Neuronal stem cell (in vitro differentiated cells): Measurements from ENCODE around the gene C3orf52.

Experiments
- DNase-seq: peaks from one replicate; pipeline ENCODE4 v3.0.0-alpha.2; 2013; ENCODE audit warnings: low spot score
- H2AFZ ChIP-seq: one replicate; pipeline ENCODE4 v1.6.1; 2013; ENCODE audit warnings: mild to moderate bottlenecking, low read length, inconsistent platforms
- H2AK5ac ChIP-seq: 2 replicates; pipeline ENCODE4 v1.6.1; 2013; ENCODE audit warnings: low read depth, mild to moderate bottlenecking, inconsistent platforms, low read length, moderate library complexity, mixed read lengths
- H2BK120ac ChIP-seq: 2 replicates; pipeline ENCODE4 v1.6.1; 2013; ENCODE audit warnings: low read depth, mild to moderate bottlenecking, inconsistent platforms, low read length, moderate library complexity, mixed read lengths
- H2BK12ac ChIP-seq: one replicate; pipeline ENCODE4 v1.6.1; 2013; ENCODE audit warnings: low read length, inconsistent platforms
- H2BK15ac ChIP-seq: 2 replicates; pipeline ENCODE4 v1.6.1; 2013; ENCODE audit warnings: mild to moderate bottlenecking, low read length, inconsistent platforms, mixed read lengths
- H2BK5ac ChIP-seq: one replicate; pipeline ENCODE4 v1.6.1; 2013; ENCODE audit warnings: inconsistent platforms, mild to moderate bottlenecking, low read length, moderate library complexity
- H3K14ac ChIP-seq: one replicate; pipeline ENCODE4 v1.6.1; 2013; ENCODE audit warnings: low read length, inconsistent platforms
- H3K18ac ChIP-seq: 2 replicates; pipeline ENCODE4 v1.6.1; 2013; ENCODE audit warnings: low read length, inconsistent platforms
- H3K23ac ChIP-seq: 2 replicates; pipeline ENCODE4 v1.6.1; 2013; ENCODE audit warnings: low read depth, mild to moderate bottlenecking, mixed read lengths, low read length, inconsistent platforms; ENCODE audit not compliant: poor library complexity
- H3K27ac ChIP-seq: replicated peaks from 3 replicates; pipeline ENCODE4 v1.5.1; 2013; ENCODE audit warnings: low read length, inconsistent platforms
- H3K27me3 ChIP-seq, 3 experiments: 2 replicates each; pipeline ENCODE4 v1.6.1; 2013; ENCODE audit warnings: low read length in 3 of 3, mild to moderate bottlenecking in 2 of 3, inconsistent platforms in 1 of 3, low read depth in 1 of 3, mixed read lengths in 1 of 3, moderate library complexity in 1 of 3; ENCODE audit not compliant: control insufficient read depth in 3 of 3, insufficient read depth in 3 of 3
- H3K36me3 ChIP-seq, 2 donors: replicated peaks in 1 of 2; 2 replicates each; pipeline ENCODE4 v1.6.1; 2013; ENCODE audit warnings: low read length in 2 of 2; ENCODE audit not compliant: control insufficient read depth in 2 of 2, insufficient read depth in 2 of 2
- H3K4ac ChIP-seq: 2 replicates; pipeline ENCODE4 v1.6.1; 2013; ENCODE audit warnings: inconsistent platforms, mild to moderate bottlenecking, low read length, moderate library complexity
- H3K4me1 ChIP-seq, 2 donors: 1 replicate in 1 of 2; 2 replicates in 1 of 2; pipeline ENCODE4 v1.6.1; 2013; ENCODE audit warnings: low read length in 2 of 2, low read depth in 1 of 2; ENCODE audit not compliant: control insufficient read depth in 2 of 2, insufficient read depth in 1 of 2
- H3K4me2 ChIP-seq: one replicate; pipeline ENCODE4 v1.6.1; 2013; ENCODE audit warnings: mild to moderate bottlenecking, low read length, inconsistent platforms; ENCODE audit not compliant: insufficient read depth, poor library complexity, severe bottlenecking
- H3K4me3 ChIP-seq, 2 donors: 2 replicates each; pipeline ENCODE4 v1.5.1; 2013; ENCODE audit warnings: low read length in 2 of 2, mild to moderate bottlenecking in 2 of 2, inconsistent platforms in 1 of 2, moderate library complexity in 1 of 2
- H3K79me1 ChIP-seq: one replicate; pipeline ENCODE4 v1.6.1; 2013; ENCODE audit warnings: low read depth, mild to moderate bottlenecking, inconsistent platforms, low read length, moderate library complexity
- H3K9ac ChIP-seq: one replicate; pipeline ENCODE4 v1.6.1; 2013; ENCODE audit warnings: mild to moderate bottlenecking, low read depth, low read length, inconsistent platforms; ENCODE audit not compliant: poor library complexity
- H3K9me3 ChIP-seq, 2 donors: replicated peaks in 1 of 2; 2 replicates each; pipeline versions ENCODE3 to v1.6.1; 2013; ENCODE audit warnings: low read length in 2 of 2, mild to moderate bottlenecking in 2 of 2, inconsistent platforms in 1 of 2, low read depth in 1 of 2, mixed read lengths in 1 of 2, moderate library complexity in 1 of 2; ENCODE audit not compliant: control insufficient read depth in 2 of 2, insufficient read depth in 1 of 2
- H4K8ac ChIP-seq: one replicate; pipeline ENCODE4 v1.6.1; 2013; ENCODE audit warnings: low read depth, mild to moderate bottlenecking, inconsistent platforms, low read length, moderate library complexity
- H4K91ac ChIP-seq: one replicate; pipeline ENCODE4 v1.6.1; 2013; ENCODE audit warnings: low read length, low read depth, mild to moderate bottlenecking, inconsistent platforms; ENCODE audit not compliant: poor library complexity
- WGBS, 2 donors: extraction: QIAGEN DNeasy Blood & Tissue Kit; methylation state at CpG; one replicate each; pipeline ENCODE4 v1.1.7; 2013; ENCODE audit warnings: missing lambda C conversion rate in 2 of 2, mixed read lengths in 1 of 2; ENCODE audit not compliant: insufficient read length in 2 of 2, insufficient replicate concordance in 1 of 2; ENCODE audit errors: extremely low coverage in 2 of 2; 5-methylcytosine and 5-hydroxymethylcytosine counted together

Gene C3orf52

DNA sequence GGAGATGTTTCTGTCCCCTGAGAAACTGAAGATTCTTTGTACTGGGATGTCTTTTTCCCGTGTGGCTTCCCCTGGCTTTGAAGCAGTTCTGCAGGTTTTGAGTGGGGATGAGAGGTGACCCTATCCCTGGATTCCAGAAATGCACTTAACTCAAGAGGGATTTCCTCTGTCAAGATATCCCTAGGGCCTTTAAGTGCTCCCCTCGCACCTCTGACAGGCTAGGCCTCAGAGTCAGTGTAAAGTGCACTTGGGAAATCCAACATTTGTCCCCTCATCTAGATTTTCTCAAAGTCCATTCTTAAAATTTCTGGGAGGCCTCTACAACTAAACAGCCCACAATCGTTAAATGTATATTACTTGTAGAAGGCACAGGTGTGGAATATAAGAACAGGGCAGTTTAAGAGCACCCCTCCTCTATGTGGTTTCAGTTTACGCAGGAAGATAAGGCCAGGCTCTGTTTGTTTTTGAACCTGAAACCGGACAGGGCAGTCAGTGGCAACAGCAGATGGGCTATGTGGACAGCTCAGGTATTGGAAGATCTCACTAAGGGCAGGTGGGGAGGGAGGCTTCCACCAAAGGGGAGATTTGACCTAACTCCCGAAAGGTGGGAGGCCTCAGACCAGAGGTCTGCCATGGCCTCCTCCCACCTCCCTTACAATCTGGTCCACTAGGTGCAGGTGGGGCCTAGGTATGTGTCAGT lies 4.8 kb downstream of the C3orf52 start:
- H2BK5ac ChIP-seq, result no peak overlapping the region
- no peak overlapping the region for H2BK12ac ChIP-seq
- H4K91ac ChIP-seq, result no peak overlapping the region
- no peak overlapping the region for H2AK5ac ChIP-seq
- no peak overlapping the region for H4K8ac ChIP-seq
- no peak overlapping the region for H3K4me3 ChIP-seq
- no peak overlapping the region for H3K14ac ChIP-seq
- no peak overlapping the region for H2BK15ac ChIP-seq
- H3K4me1 ChIP-seq, result peaks cover 16 to 19% of the 10 kb centered on the region in 2 donors
- H2BK120ac ChIP-seq, result no peak overlapping the region
- H3K79me1 ChIP-seq, result no peaks in the 10 kb centered on the region
- H3K9me3 ChIP-seq, result no peaks in the 10 kb centered on the region
- H3K9ac ChIP-seq, result no peak overlapping the region
- no peak for DNase-seq
- H3K18ac ChIP-seq, result peak overlapping the region; percentile 27
- peaks cover 0 to 19% (median 8%) of the 10 kb centered on the region in 3 experiments for H3K27me3 ChIP-seq
- no peak overlapping the region for H3K4ac ChIP-seq
- H3K4me2 ChIP-seq, result no peak overlapping the region
- no peaks in the 10 kb centered on the region for H3K36me3 ChIP-seq
- H3K23ac ChIP-seq, result no peak overlapping the region
- H2AFZ ChIP-seq, result peak overlapping the region; percentile 21
- WGBS, 2 donors, result no CpG with 5 or more reads among the region's 6 CpGs
- H3K27ac ChIP-seq, result no peak overlapping the region

GRCh38 chr3:112092496-112093179 lies 6.4 kb downstream of the C3orf52 start:
- no peak for DNase-seq
- no CpG with 5 or more reads among the region's 6 CpGs for whole genome bisulfite sequencing, 2 donors
- no peak overlapping the region for H4K91ac ChIP-seq
- peaks cover 0 to 5% (median 1%) of the 10 kb centered on the region in 3 experiments for H3K27me3 ChIP-seq
- H3K4me3 ChIP-seq, result no peak overlapping the region
- H3K4ac ChIP-seq, result no peak overlapping the region
- H2BK5ac ChIP-seq, result no peak overlapping the region
- no peaks in the 10 kb centered on the region for H3K9me3 ChIP-seq
- H3K18ac ChIP-seq, result no peak overlapping the region
- H3K14ac ChIP-seq, result no peak overlapping the region
- peaks cover 14 to 19% of the 10 kb centered on the region in 2 donors for H3K4me1 ChIP-seq
- H2AK5ac ChIP-seq, result no peak overlapping the region
- no peak overlapping the region for H3K9ac ChIP-seq
- no peak overlapping the region for H2BK120ac ChIP-seq
- no peaks in the 10 kb centered on the region for H3K36me3 ChIP-seq
- H3K27ac ChIP-seq, result no peak overlapping the region
- H2BK15ac ChIP-seq, result no peak overlapping the region
- no peak overlapping the region for H3K23ac ChIP-seq
- no peak overlapping the region for H3K4me2 ChIP-seq
- peak overlapping the region; percentile 78 for H2AFZ ChIP-seq
- no peak overlapping the region for H4K8ac ChIP-seq
- H2BK12ac ChIP-seq, result no peak overlapping the region
- H3K79me1 ChIP-seq, result no peaks in the 10 kb centered on the region

DNA sequence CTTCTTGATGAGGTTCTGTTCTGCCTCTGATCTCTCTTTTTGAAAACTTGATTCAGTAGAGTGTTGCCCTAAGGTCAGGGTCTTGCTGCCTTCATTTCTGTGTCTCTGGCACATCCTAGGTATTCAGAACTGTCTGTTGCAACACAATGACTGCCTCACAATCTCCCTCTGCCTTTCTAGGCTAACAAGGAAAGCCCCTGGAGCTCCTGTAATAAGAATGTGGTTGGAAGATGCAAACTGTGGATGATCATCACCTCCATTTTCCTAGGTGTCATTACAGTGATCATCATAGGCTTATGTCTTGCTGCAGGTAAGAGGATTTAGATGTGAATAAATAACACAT lies 7.0 kb downstream of the C3orf52 start:
- Histone ChIP-seq H3K27me3 (no peaks in the 10 kb centered on the region), H2BK120ac (no peak overlapping the region), H4K91ac (no peak overlapping the region), H3K9ac (no peak overlapping the region), H2BK15ac (no peak overlapping the region), H3K23ac (no peak overlapping the region), H3K4me1 (peaks cover 14 to 19% of the 10 kb centered on the region in 2 donors), H3K4me3 (no peak overlapping the region), H3K14ac (no peak overlapping the region), H2AFZ (peak overlapping the region; percentile 78), H2BK5ac (no peak overlapping the region), H3K9me3 (no peaks in the 10 kb centered on the region), H3K18ac (no peak overlapping the region), H3K36me3 (no peaks in the 10 kb centered on the region), H2AK5ac (no peak overlapping the region), H4K8ac (no peak overlapping the region), H3K79me1 (no peaks in the 10 kb centered on the region), H3K27ac (no peak overlapping the region), H3K4ac (no peak overlapping the region), H2BK12ac (no peak overlapping the region), H3K4me2 (no peak overlapping the region)
- no peak for DNase-seq

DNA sequence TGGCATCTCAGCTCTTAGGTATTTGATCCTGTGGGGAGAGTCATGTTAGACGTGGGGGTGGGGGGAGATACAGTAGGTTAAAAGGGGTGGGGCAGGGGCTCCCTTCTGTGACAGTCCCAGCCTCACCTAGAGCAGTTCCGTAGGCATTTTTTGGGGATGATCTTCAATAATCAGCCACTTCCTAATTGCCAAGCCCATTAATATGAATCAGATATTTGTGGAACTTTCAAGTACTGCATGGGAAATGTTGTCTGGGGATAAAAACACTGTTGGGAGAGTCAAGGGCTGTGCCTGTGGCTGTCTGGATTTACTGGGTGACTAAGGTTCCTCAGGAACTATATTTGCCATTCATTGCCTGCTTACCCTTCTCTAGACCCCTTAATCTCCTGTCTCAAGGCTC lies 9.5 kb downstream of the C3orf52 start:
- no peak overlapping the region for H2AFZ ChIP-seq

More for the DNA sequence above, 9.5 kb downstream of the C3orf52 start:
- Histone ChIP-seq H3K79me1 (no peaks in the 10 kb centered on the region), H3K36me3 (no peaks in the 10 kb centered on the region), H2AK5ac (no peak overlapping the region), H3K23ac (no peak overlapping the region), H3K27ac (no peak overlapping the region), H4K91ac (no peak overlapping the region), H2BK12ac (no peak overlapping the region), H3K14ac (no peak overlapping the region), H3K27me3 (no peaks in the 10 kb centered on the region), H3K9ac (no peak overlapping the region), H2BK15ac (no peak overlapping the region), H3K18ac (no peak overlapping the region), H3K4ac (no peak overlapping the region), H2BK120ac (no peak overlapping the region), H3K4me3 (no peak overlapping the region), H3K4me2 (no peak overlapping the region), H3K9me3 (no peaks in the 10 kb centered on the region), H2BK5ac (no peak overlapping the region), H4K8ac (no peak overlapping the region), H3K4me1 (peaks cover 14% of the 10 kb centered on the region in 2 donors)
- no CpG with 5 or more reads among the region's 2 CpGs for WGBS, 2 donors
- no peak for DNase-seq
